Sigmoid colon (tissue), 7 donors: ENCODE data around the gene SYNPO2. TPM values are rescaled to one million over a fixed set of nuclear protein-coding genes. Genes with fewer than 3 reads are reported as not detected.

Experiments
- DNase-seq: peaks from one replicate; pipeline ENCODE4 v3.0.0-alpha.2; 2019
- H3K27ac ChIP-seq, 4 donors: fragments of 200-600 bp; sonication (generic); one replicate each; pipeline ENCODE4 v1.5.1; 2016 to 2019; ENCODE audit warnings: mild to moderate bottlenecking in 1 of 4
- H3K27me3 ChIP-seq, 3 donors: fragments of 200-600 bp; sonication (generic); one replicate each; pipeline ENCODE4 v1.5.1; 2019; ENCODE audit warnings: mild to moderate bottlenecking in 1 of 3
- H3K36me3 ChIP-seq, 4 donors: fragments of 200-600 bp; sonication (generic); one replicate each; pipeline ENCODE4 v1.5.1; 2016 to 2019
- H3K4me1 ChIP-seq, 4 donors: fragments of 200-600 bp; sonication (generic); one replicate each; pipeline ENCODE4 v1.5.1; 2017 to 2019
- H3K4me3 ChIP-seq, 4 donors: fragments of 200-600 bp; sonication (generic); one replicate each; pipeline ENCODE4 v1.5.1; 2017 to 2019; ENCODE audit warnings: mild to moderate bottlenecking in 2 of 4, moderate library complexity in 1 of 4
- H3K9me3 ChIP-seq, 4 donors: fragments of 200-600 bp in 3 of 4; sonication (generic) in 3 of 4; one replicate each; pipeline versions ENCODE4 v1.5.1 to v1.6.1; 2013 to 2019
- CTCF ChIP-seq, 4 experiments: fragments of 450-650 bp in 3 of 4; fragments of 200-600 bp in 1 of 4; IDR thresholded peaks; one replicate each; pipeline ENCODE4 v1.5.1; 2016 to 2019; ENCODE audit warnings: antibody characterized with exemption in 4 of 4, mild to moderate bottlenecking in 3 of 4, moderate library complexity in 2 of 4
- EP300 ChIP-seq, 4 donors: sonication (generic); formaldehyde crosslinking; IDR thresholded peaks; one replicate each; pipeline ENCODE4 v1.6.1; 2017; ENCODE audit warnings: antibody characterized with exemption in 4 of 4
- POLR2A ChIP-seq, 2 donors: fragments of 450-650 bp; IDR thresholded peaks; one replicate each; pipeline ENCODE4 v1.6.1; 2016; ENCODE audit warnings: antibody characterized with exemption in 2 of 2, mild to moderate bottlenecking in 2 of 2, moderate library complexity in 2 of 2
- POLR2AphosphoS5 ChIP-seq, 4 donors: sonication (generic); formaldehyde crosslinking; IDR thresholded peaks; one replicate each; pipeline ENCODE4 v1.6.1; 2017; ENCODE audit warnings: antibody characterized with exemption in 4 of 4
- WGBS, 2 donors: extraction: QIAGEN DNeasy Blood & Tissue Kit; methylation state at CpG; one replicate each; pipeline ENCODE4 v1.1.7; 2013; 5-methylcytosine and 5-hydroxymethylcytosine counted together
- intact Hi-C: fragments of 100-400 bp; cut with DNase I; formaldehyde crosslinking; loops from one replicate; pipeline ENCODE4 v1.15.1; 2023
- polyA plus RNA-seq, 3 donors: library from polyadenylated mRNA; stranded (reverse); fragments of 200-250 nt; gene quantifications; one replicate each; pipeline ENCODE4 v1.2.3, GENCODE V29; 2013
- total RNA-seq, 4 donors: library from RNA; depleted of rRNA; stranded (reverse); fragments of >200 nt; gene quantifications; one replicate each; pipeline ENCODE4 v1.1.0, GENCODE V29; 2016
- donor health status: healthy with polysubstance abuse.
- donor health status: Bipolar disorder and iron deficiency.
- donor health status: healthy.

Gene SYNPO2
- total and polyA plus RNA-seq, 7 donors: 2.1 to 1,591 (median 611) TPM

- no peaks in the 10 kb centered on the region for H3K36me3 ChIP-seq
- DNase-seq: no peak
- TF ChIP-seq CTCF (IDR thresholded peaks at IDR 0.05): no peak
- no peak for TF ChIP-seq EP300 (IDR thresholded peaks at IDR 0.05)
- no peak for TF ChIP-seq POLR2A (IDR thresholded peaks at IDR 0.05)
- no peak for TF ChIP-seq POLR2AphosphoS5 (IDR thresholded peaks at IDR 0.05)
- no peak overlapping the region for H3K4me3 ChIP-seq
- intact Hi-C loops: no loop called here
- H3K27me3 ChIP-seq: no peaks in the 10 kb centered on the region
- WGBS, 2 donors: 94 to 95% methylated on average over 2 of the region's 2 CpGs
- H3K4me1 ChIP-seq: peaks cover 0 to 5% (median 0%) of the 10 kb centered on the region in 4 donors
- no peaks in the 10 kb centered on the region for H3K9me3 ChIP-seq
- no peak overlapping the region for H3K27ac ChIP-seq
Measured at GRCh38 chr4:119110121-119110520, 221.5 kb downstream of the SYNPO2 start.

Other genes with a start within 250 kb of the SYNPO2 start
- 10 to 100 TPM; 13.8 to 54.6 (median 33.2) TPM for gene METTL14, start 203.5 kb upstream of the SYNPO2 start, total RNA-seq
- gene METTL14, start 203.5 kb upstream of the SYNPO2 start, polyA plus RNA-seq: 10 to 100 TPM in 1 of 3 donors, 1 to 10 TPM in 2; 6.2 to 13.8 (median 9.4) TPM
- gene SEC24D, start 52.7 kb upstream of the SYNPO2 start, total RNA-seq: 10 to 100 TPM; 27.6 to 42.4 (median 33.4) TPM
- gene SEC24D, start 52.7 kb upstream of the SYNPO2 start, polyA plus RNA-seq: 10 to 100 TPM; 18.6 to 27.0 (median 18.7) TPM
- 1 to 10 TPM in 1 of 4 donors, under 1 TPM in 3; 0.28 to 1.4 (median 0.82) TPM for gene MYOZ2, start 247.0 kb downstream of the SYNPO2 start, total RNA-seq
- gene MYOZ2, start 247.0 kb downstream of the SYNPO2 start, polyA plus RNA-seq: under 1 TPM; 0.35 to 0.69 (median 0.60) TPM